ENCODE data around the gene CALML6.

DNA sequence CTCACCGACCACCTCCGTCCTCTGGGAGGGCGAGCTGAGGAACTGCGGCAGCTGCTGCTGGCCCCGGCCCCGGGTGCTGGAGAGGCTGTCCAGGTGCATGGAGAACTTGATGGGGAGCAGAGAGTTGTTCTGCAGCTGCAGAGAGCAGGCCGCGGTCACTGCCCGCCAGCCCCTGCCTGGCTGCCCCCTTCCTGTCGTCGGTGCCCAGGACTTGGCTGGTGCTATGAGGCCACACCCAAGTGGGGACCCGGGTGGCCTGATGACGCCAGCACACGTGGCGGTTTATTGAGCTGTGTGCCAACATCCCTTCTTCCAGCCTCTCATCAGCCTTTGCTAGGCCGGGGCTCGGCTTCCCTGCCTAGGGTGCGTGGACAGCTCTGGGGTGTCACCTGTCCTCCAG, 9.3 kb downstream of the CALML6 start:
- TF ChIP-seq, protein P1, sequence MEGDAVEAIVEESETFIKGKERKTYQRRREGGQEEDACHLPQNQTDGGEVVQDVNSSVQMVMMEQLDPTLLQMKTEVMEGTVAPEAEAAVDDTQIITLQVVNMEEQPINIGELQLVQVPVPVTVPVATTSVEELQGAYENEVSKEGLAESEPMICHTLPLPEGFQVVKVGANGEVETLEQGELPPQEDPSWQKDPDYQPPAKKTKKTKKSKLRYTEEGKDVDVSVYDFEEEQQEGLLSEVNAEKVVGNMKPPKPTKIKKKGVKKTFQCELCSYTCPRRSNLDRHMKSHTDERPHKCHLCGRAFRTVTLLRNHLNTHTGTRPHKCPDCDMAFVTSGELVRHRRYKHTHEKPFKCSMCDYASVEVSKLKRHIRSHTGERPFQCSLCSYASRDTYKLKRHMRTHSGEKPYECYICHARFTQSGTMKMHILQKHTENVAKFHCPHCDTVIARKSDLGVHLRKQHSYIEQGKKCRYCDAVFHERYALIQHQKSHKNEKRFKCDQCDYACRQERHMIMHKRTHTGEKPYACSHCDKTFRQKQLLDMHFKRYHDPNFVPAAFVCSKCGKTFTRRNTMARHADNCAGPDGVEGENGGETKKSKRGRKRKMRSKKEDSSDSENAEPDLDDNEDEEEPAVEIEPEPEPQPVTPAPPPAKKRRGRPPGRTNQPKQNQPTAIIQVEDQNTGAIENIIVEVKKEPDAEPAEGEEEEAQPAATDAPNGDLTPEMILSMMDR (IDR thresholded peaks at IDR 0.05; ENCODE audit: low read length), result no peak
- no peak for TF ChIP-seq EZH2 (optimal IDR thresholded peaks at IDR 0.05; ENCODE audit: low read depth, low read length)

Data from MM.1S (cell line).